G401.6 (cell line): Measurements from ENCODE around the gene RWDD4.

ENCODE experiments used
- FAIRE-seq: peaks from 2 replicates; lab custom pipeline; 2012; peaks lifted over from hg19 to GRCh38; lab: Jason Lieb, UNC

RWDD4 gene

DNA sequence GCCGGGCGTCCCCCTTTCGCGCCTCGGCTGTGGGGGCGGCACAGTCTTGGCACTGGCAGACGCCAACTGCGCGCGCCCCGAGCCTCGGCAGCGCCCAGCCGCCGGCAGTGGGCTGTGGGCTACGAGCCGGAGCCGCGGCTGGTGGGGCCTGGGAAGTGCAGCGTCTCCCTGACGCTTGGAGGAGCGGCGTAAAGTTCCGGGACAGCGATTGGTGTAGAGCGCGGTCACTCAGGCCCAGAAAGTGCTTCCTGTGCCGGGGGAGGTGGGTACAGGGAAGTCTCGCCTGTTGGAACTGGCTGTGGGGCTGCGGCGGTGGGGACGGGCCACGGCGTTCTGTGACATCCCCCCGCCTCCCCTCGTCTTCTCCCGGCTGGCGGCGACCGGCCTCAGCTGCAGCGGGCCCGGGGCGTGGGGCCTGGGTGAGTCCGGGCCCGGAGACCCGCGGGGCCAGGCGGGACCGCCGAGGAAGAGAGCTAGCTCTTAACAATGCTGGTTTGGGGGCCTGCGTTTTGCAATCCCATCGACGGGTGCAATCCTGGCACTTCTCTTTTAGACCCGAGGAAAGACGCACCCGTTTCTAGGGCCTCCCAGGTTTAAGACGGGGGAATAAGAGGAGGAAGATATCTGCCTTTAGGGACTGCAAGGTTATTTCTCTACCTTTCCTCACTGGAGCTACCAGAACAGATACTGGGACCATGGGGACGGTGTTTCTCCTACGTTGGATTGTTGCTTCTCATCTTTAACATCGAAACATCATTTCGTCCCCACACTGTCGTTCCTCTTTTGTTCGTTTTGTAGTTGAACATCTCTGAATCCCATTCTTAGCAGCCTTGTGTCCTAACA is at the start of gene RWDD4, which contains the start of gene TRAPPC11:
Gene RWDD4, minus strand, starts transcription at position 157 of the 843 bp plus-strand sequence. CDS start 233 bp downstream, outside the sequence.
Gene TRAPPC11, plus strand, starts transcription at position 265 of the 843 bp plus-strand sequence. CDS start 4,575 bp downstream, outside the sequence.
- FAIRE-seq = peak; percentile 82

DNA sequence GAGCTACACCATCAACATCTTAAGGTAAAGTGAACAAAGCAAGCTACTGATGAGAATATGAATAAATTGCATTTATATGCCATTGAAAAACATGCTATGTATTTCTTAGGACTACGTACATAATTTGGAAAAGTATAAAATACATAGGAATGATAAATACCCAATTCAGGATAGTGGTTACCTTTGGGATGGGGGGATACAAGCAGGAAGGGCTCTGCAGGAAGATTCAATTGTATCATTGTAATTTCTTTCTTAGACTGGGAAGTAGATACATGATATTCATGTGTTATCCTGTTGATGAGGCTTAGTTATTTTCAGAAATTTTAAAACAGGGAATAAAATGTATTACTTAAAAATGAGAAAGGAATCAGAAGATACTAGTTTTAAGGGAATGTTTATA is 43.5 kb upstream of the RWDD4 start:
- no peak for FAIRE-seq

DNA sequence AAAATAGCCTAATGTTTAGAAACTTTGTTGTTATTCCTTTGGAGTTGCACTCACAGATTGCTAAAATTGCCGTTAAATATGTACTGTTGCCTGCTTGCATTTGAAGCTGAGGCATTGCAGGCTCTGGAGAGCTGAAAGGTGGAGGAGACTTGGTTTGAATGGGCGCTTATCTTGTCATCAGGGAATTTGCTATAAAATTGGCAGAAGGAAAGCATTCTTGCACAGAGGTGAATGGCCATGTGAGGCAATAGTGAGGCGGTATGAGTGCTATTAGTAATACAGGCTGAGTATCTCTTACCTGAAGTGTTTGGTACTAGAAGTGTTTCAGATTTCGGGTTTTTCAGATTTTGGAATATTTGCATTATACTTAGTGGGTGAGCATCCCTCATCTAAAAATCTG is 41.4 kb upstream of the RWDD4 start:
- no peak for FAIRE-seq

DNA sequence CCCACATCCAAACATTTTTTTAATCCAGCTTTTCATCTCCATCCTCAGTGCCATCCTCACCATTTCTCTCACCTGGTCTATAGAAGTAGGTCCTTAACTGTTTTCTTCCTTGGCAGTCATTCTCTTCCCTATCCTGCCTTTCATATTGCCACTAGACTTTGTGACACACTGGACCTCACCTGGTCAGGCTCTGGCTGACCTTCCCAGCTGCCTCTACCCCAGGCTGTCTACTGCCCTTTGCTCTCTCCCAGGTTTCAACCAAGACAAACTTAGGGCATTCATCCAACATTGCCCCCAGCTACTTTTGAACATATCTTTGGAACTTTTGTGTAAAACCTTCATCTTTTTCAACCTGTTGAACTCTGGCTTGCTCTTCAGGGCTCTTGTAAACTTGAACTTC is 39.9 kb upstream of the RWDD4 start:
- FAIRE-seq = no peak

DNA sequence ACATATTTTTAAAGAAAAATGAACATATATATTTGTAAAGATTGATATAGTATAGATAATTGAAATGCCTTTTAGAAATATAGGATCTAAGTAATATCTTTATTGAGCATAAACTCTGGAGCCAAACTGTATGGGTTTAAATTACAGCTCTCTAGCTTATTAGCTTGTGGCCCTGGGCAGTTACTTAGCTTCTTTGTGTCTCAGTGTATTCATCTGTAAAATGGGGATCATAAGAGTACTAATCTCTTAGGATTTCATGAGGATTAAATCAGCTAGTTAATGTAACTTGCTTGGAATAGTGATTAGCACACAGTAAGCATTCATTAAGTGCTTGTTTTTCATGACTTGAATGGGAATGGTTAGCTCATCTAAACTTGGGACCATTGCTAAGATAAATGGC is 32.9 kb upstream of the RWDD4 start:
- peak; percentile 70 for FAIRE-seq

DNA sequence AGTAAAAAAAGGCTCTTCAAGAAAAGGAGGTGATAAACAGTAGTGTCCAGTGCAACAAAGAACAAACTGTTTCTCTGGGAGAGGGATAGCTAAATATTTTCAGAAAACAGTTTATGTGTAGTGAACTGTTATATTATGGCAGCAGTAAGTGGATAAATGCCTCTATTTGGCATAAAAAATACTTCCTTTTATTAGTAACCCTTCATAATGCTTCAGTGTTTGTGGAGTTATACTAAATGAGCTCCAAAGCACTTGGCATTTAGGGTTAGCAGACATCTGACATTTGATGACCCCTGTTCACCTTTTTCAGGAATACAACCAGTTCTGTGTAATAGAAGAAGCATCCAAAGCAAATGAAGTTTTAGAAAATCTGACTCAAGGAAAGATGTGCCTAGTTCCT is 32.0 kb upstream of the RWDD4 start:
- no peak for FAIRE-seq

DNA sequence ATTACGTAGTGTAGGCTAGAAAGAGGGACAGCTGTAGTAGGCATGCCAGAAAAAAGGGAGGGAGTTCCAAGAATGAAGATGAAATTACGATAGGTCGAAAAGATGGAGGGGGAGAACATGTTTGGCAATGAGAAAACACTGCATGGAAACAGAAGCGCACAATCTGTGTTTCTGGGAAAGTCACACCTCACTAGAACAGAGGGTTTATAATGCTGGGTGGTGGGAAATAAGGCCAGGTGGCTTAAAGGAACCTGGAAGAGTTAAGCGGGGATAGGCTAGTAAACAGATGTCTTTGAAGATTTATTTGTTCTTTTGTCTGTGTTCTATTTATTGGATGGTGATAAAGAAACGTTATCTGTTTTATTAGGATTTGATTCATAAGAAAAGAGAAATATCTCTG is 29.2 kb upstream of the RWDD4 start:
- no peak for FAIRE-seq

DNA sequence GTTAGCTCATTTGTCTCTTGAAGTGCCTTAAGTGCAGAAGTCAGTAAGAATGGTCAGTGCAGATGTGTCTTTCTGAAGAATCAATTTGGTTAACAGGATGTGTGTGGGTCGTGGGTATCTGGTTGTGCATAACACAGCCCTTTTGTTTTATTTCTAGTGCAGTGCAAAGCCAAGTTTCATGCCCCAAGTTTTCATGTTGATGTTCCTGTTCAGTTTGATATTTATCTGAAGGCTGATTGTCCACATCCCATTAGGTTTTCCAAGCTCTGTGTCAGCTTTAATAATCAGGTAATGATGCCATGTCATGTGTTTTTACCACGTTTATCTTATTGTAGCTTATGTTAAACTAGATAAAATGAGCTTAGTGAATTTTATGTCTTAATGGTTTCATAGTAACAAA is 27.5 kb upstream of the RWDD4 start:
- FAIRE-seq = no peak

DNA sequence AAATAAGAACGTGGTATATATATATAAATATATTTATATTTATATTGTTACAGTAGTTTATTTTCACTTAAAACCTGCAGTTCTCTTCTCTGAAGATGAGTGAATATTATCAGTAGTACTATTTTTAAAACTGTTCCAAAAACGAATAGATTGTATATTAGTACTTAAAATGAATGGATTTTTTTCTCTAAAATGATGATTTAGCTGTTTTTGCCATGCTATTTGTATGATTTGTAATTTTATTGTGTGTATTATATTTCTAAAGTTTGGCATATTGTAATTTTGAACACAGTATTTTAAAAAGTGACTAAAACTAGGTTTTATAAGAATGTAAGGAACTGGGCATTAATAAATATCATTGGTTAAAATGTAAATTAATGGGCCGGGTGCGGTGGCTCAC is 22.1 kb upstream of the RWDD4 start:
- no peak for FAIRE-seq

DNA sequence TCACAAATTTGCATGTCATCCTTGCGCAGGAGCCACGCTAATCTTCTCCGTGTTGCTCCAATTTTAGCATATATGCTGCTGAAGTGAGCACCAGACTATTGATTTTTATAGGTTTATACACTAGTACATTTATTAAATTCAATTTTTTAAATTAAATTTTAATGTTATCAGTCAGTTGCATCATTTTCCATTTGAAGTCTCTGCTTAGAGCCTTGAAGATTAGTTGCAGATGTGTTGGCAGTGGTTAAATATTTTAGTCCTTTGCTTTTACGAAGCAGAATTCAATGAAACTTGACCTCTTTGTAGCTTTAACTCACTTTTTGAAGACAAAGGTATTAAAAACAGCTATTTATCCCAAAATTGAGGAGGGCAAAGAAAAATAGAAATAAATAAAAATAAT is 16.6 kb upstream of the RWDD4 start:
- FAIRE-seq = no peak

DNA sequence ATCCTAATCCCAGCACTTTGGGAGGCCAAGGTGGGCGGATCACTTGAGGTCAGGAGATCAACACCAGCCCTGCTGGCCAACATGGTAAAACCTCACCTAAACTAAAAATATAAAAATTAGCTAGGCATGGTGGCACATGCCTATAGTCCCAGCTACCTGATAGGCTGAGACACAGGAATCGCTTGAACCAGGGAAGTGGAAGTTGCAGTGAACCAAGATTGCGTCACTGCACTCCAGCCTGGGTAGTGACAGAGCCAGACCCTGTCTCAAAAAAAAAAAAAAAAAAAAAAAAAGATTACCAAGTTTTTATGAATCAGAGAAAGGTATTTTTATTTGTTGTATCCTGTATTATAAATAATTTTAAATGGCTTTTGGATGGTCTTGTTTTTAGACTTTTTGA is 15.2 kb upstream of the RWDD4 start:
- no peak for FAIRE-seq

DNA sequence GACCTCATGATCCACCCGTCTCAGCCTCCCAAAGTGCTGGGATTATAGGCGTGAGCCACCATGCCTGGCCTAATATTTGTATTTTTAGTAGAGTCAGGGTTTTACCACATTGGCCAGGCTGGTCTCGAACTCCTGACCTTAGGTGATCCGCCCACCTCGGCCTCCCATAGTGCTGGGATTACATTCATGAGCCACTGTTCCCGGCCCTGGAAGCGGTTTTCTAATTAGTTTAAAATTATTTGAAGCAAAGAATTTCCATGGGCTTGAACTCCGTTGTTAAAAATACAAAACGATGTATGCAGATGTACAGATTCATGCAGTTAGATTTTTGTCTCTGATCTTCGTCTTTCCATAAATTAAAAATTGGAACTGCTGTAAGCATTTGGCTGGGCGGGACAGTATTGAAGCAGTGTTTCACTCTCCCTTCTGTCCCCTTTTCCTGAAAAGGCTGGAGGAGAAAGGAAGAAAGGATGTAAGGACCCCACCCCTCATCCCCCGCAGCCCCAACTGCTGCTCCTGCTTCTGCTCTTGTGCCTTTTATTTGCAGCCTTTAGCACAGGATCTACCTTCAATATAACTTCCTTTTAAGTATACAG is 12.1 kb upstream of the RWDD4 start:
- no peak for FAIRE-seq

DNA sequence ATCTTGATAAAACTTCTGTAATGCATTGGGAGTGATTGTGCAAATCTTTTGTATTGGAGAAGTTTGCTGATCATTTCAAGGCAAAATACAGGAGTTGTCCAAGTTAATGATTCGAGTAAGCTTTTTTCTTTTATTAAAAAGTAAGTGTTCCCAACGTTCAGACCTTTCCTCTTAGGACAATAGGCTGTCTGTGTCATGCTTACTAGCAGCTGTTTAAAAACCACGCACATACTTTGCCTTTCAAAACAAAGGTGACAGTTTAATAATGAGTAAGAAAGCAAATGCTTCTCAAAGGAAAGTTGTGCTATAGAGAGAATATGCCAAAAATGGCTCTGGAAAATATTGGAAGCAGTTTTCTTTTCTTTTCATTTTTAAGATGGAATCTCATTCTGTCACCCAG is 11.3 kb upstream of the RWDD4 start:
- FAIRE-seq = no peak

DNA sequence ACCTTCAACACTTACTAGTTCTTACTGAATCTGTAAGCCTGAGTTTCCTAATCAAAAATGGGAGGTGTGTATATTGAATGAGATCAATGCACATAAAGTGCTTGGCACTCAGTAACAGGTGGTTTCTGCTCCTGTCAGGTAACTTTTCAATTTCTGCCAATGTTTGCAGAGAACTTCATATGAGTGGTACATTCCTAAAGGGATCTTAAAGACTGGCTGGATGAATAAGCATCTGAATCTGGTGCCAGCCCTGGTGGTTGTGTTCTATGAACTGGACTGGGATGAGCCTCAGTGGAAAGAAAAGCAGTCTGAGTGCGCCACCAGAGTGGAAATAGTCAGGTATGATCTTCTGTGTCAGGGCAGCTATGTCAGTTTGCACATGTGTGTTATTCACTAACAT is 7.1 kb upstream of the RWDD4 start:
- no peak for FAIRE-seq

DNA sequence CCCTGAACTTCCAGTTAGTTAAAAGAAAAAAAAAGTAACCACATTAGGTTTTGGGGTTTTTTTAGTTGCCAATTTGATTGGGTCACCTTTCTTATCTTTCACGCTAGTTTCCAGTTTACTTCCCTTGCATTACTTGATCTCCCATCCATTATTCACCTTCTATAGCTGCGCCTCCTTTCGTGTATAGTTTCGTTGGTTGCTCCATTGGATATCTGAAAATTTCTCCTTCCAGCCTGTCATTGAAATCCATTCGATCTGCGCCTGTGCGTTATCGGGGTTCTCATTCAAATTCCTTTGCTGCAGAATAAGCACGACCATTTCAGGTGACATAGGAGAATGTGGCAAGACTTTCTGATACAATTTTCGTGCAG is 872 bp upstream of the RWDD4 start:
- no peak for FAIRE-seq

DNA sequence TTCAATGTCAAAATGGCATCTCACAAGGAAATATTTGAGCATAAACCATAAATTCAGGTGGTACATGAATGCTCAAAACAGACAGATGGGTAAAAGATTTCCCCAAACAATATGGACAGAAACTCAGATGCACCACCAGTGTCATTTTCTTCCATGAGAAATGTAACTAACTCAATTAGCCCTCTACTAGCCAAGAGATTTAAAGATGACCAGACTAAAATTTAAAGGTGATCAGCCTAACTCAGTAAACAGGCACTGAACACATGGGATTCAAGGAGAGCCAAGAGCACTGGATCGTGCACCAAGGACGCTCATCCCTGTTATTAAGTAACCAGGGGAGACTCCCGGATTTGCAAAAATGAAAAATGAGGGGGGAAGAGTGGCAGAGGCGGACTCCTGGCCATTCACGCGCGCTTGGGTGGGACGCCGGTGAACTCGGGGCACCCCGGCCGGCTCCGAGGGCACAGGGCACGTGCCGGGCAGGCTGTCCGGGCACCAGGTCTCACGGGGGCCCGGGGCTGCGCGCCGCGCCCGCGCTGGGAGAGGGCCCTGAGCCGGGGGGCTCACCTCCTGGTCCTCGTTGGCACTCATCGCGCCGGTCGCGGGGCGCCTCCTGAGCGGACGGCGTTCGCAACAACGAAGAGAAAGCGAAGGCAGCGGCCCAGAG is 490 bp downstream of the RWDD4 start:
- FAIRE-seq = no peak

DNA sequence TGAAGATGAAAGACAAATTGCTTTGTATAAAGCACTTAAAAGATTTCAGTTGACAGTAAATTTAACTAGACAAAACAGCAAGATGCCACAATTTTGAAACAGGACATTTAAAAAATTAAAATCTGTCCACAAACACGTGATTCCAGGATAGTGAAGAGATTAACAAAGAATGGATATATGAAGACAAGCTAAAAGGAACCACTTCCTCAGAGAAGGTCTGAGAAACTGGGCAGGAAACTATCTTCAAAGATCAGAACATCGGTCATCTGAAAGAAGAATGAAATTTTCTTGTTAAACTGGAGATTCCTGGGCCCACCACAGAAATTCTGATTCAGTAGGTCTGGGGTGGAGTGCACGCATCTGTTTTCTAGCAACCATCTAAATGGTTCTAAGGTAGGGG is 1.4 kb downstream of the RWDD4 start:
- no peak for FAIRE-seq

DNA sequence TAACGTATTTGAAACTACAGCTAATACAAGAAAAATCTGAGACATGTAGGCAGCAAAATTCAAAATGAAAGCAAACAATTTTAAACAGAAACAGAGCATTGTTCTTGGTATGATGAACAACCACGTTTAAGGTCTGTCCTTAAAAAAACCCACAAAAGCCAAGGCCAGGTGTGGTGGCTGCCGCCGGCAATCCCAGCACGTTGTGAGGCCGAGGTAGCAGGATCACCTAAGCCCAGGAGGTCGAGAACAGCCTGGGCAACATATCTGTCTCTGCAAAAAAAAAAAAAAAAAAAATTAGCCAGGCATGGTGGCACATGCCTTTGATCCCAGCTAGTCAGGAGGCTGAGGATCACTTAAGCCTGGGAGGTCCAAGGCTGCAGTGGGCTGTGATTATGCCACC is 13.7 kb downstream of the RWDD4 start:
- FAIRE-seq = no peak

DNA sequence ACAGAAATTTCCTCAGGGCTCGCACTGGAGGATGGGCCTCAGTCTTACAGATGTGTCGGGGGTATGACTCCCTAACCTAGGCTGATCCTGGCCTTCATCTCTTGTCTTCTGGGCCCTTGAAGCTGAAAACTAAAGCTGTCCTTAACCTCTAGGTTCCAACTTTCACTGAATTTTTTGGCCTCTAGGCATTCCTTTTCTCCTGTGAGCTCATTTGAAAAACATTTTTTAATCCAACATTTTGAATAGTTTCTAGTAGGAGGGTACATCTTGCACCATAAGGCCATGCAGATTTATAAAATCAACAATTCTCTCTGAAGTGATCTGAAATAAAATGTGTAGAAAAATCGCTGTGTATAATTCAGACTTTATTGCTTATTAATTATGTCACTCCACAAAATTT is 19.7 kb downstream of the RWDD4 start:
- no peak for FAIRE-seq

DNA sequence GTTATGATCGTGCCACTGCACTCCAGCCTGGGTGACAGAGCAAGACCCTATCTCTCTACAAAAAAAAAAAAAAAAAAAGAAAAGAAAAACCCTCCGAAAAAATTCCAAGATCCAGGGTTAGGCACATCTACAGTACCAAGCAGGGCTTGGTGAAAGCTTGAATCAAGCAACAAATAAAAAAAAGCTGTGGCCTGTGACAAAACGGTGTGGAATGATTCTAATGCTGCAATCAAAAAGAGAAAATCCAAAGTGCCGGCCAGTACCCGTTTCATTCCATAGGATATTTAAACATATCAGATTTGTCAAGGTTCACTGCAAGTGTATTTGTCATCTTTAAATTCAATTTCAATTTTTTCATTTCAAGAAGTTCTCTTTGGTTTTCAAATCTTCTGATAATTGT is 20.5 kb downstream of the RWDD4 start:
- FAIRE-seq = no peak

DNA sequence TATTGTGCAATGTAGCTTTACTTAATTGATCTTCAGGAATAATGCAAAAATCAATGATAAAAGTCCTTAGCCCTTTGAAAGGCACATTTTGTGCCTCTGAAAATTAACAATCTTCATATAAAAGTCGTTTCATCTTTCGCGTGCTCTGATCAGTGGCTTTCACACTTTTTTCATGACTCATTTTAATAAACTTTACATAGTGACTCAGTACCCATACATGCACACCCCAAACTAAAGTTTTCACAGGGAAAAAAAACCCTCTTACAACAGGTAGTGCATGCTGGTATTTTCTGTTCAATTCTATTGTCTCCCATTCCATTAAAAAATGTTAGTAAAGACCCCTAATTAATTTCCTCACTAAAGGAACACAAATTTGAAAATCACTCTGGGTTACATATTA is 21.5 kb downstream of the RWDD4 start:
- no peak for FAIRE-seq

DNA sequence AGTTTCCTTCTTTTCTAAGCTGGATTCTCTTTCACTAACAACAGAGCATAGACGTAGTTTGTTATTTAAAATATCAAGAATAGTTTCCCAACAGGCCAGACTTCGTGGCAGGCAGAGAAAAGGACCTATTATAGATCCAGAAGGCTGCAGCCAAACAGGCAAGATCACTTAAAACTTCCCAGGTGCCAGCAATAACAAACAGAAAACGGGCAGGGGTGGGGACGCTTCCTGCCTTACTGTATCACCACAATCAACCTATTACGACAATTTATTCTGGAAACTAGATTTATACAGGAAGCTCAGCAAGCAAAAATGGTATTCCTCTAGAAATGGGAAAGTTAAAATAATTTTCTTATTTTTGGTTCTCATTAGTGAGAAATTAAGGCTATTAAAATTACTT is 22.1 kb downstream of the RWDD4 start:
- no peak for FAIRE-seq

DNA sequence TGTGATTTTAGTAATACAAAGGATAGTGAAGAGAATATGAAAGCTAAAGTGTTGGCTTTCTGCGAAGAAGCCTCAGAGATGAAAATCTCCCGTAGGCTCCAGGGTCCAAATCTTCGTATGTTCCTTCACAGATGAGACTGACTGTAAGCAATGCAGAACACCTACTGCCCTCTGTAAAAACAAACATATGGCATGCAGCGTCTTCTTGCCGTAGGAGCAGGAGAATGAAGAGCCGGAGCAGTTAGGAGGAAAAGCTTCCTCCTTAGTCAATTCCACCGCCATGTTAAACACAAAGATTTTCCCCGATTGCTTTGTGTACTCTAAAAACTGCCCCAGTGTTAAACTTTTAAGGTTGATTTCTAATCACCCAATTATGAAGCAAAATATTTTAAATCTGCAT is 22.5 kb downstream of the RWDD4 start:
- no peak for FAIRE-seq

DNA sequence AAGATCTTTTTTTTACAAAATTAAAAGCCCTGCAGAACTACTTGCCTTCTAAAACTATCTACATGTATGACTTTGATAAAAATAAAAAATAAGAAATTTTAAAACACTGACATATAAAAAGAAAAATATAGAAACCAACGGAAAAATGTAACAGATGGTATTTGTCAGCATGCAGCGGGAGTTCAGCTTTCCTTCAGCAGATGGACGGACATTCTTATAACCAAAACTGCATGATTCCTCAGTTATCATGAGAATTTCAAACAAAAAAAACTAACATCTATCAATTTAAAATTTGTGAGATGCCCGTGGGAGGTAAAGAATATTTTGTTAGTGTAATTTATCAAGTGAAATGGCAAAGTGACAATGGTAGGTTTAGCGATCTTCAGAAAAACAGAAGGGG is 23.2 kb downstream of the RWDD4 start:
- no peak for FAIRE-seq
